ENCODE data around the gene CDK5RAP2.

Gene CDK5RAP2

DNA sequence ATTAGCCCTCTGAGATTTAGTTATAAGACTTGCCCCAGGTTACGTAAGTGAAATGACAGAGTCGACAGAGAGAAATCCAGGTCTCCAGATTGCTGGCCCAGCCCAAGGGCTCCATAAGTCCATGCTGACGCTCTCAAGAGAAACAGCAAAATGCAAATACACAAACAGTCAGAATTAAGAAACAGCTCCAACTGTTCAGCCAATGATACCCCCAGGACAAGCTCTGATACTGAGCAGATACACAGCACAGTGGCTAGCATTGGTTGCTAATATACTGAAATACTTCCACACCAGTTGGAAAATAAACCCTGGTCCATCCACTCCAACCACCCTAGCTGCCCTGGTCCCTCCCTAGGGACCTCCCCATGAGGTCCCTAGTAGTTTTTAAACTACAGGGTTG is 94.2 kb downstream of the CDK5RAP2 start:
- TF ChIP-seq EZH2phosphoT487 (IDR thresholded peaks at IDR 0.05; ENCODE audit: borderline replicate concordance): no peak
- TF ChIP-seq, protein P1, sequence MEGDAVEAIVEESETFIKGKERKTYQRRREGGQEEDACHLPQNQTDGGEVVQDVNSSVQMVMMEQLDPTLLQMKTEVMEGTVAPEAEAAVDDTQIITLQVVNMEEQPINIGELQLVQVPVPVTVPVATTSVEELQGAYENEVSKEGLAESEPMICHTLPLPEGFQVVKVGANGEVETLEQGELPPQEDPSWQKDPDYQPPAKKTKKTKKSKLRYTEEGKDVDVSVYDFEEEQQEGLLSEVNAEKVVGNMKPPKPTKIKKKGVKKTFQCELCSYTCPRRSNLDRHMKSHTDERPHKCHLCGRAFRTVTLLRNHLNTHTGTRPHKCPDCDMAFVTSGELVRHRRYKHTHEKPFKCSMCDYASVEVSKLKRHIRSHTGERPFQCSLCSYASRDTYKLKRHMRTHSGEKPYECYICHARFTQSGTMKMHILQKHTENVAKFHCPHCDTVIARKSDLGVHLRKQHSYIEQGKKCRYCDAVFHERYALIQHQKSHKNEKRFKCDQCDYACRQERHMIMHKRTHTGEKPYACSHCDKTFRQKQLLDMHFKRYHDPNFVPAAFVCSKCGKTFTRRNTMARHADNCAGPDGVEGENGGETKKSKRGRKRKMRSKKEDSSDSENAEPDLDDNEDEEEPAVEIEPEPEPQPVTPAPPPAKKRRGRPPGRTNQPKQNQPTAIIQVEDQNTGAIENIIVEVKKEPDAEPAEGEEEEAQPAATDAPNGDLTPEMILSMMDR (conservative IDR thresholded peaks at IDR 0.05; ENCODE audit: low read length): no peak
- no peak overlapping the region for H2AFZ ChIP-seq (ENCODE audit: low read length)
- H3K4me1 ChIP-seq (ENCODE audit: insufficient read depth, low read length, poor library complexity, severe bottlenecking): no peaks in the 10 kb centered on the region
- H3K27me3 ChIP-seq (ENCODE audit: insufficient read depth, low read length, poor library complexity, severe bottlenecking): no peaks in the 10 kb centered on the region
- H3F3A ChIP-seq (ENCODE audit: low read depth): no peaks in the 10 kb centered on the region
- H3K4me3 ChIP-seq (ENCODE audit: low read length, poor library complexity, severe bottlenecking): no peak overlapping the region
- no peak overlapping the region for H3K9ac ChIP-seq (ENCODE audit: low read depth, low read length, poor library complexity, severe bottlenecking)
- peaks cover 91% of the 10 kb centered on the region for H3K36me3 ChIP-seq (ENCODE audit: insufficient read depth, low read length)
- H3K4me2 ChIP-seq (ENCODE audit: low read depth, low read length, poor library complexity, severe bottlenecking): no peak overlapping the region
- no peaks in the 10 kb centered on the region for H3K9me3 ChIP-seq (ENCODE audit: insufficient read depth, low read depth, low read length)
- H3K79me2 ChIP-seq (ENCODE audit: insufficient read depth, low read length): no peaks in the 10 kb centered on the region
- no peaks in the 10 kb centered on the region for H4K20me1 ChIP-seq (ENCODE audit: insufficient read depth, low read length, poor library complexity, severe bottlenecking)
- H3K9me2 ChIP-seq (replicated peaks; ENCODE audit: low read depth, low read length): no peaks in the 10 kb centered on the region

DNA sequence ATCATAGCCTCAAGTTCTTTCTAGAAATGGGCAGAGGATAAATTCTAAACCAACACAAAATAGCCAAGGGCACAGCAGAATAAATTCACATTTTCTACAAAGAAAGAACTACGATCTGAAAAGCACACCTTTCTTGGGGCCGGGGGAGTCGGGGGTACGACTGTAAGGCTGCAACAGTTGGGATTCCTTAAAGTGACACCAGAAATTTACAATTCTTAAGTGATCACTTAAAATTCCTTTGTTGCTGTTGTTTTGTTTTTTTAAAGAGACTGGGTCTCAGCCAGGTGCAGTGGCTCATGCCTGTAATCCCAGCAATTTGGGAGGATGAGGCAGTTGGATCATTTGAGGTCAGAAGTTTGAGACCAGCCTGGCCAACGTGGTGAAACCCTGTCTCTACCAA is 95.8 kb downstream of the CDK5RAP2 start:
- TF ChIP-seq EZH2phosphoT487 (IDR thresholded peaks at IDR 0.05; ENCODE audit: borderline replicate concordance): no peak
- no peaks in the 10 kb centered on the region for H3K9me3 ChIP-seq (ENCODE audit: insufficient read depth, low read depth, low read length)
- peaks cover 86% of the 10 kb centered on the region for H3K36me3 ChIP-seq (ENCODE audit: insufficient read depth, low read length)
- no peaks in the 10 kb centered on the region for H3K9me2 ChIP-seq (replicated peaks; ENCODE audit: low read depth, low read length)
- H3K79me2 ChIP-seq (ENCODE audit: insufficient read depth, low read length): no peaks in the 10 kb centered on the region
- H3K27me3 ChIP-seq (ENCODE audit: insufficient read depth, low read length, poor library complexity, severe bottlenecking): no peaks in the 10 kb centered on the region
- H2AFZ ChIP-seq (ENCODE audit: low read length): no peak overlapping the region
- no peak overlapping the region for H3K4me2 ChIP-seq (ENCODE audit: low read depth, low read length, poor library complexity, severe bottlenecking)
- no peaks in the 10 kb centered on the region for H3K4me1 ChIP-seq (ENCODE audit: insufficient read depth, low read length, poor library complexity, severe bottlenecking)
- no peaks in the 10 kb centered on the region for H4K20me1 ChIP-seq (ENCODE audit: insufficient read depth, low read length, poor library complexity, severe bottlenecking)
- no peak overlapping the region for H3K9ac ChIP-seq (ENCODE audit: low read depth, low read length, poor library complexity, severe bottlenecking)
- H3F3A ChIP-seq (ENCODE audit: low read depth): no peaks in the 10 kb centered on the region
- no peak overlapping the region for H3K4me3 ChIP-seq (ENCODE audit: low read length, poor library complexity, severe bottlenecking)

DNA sequence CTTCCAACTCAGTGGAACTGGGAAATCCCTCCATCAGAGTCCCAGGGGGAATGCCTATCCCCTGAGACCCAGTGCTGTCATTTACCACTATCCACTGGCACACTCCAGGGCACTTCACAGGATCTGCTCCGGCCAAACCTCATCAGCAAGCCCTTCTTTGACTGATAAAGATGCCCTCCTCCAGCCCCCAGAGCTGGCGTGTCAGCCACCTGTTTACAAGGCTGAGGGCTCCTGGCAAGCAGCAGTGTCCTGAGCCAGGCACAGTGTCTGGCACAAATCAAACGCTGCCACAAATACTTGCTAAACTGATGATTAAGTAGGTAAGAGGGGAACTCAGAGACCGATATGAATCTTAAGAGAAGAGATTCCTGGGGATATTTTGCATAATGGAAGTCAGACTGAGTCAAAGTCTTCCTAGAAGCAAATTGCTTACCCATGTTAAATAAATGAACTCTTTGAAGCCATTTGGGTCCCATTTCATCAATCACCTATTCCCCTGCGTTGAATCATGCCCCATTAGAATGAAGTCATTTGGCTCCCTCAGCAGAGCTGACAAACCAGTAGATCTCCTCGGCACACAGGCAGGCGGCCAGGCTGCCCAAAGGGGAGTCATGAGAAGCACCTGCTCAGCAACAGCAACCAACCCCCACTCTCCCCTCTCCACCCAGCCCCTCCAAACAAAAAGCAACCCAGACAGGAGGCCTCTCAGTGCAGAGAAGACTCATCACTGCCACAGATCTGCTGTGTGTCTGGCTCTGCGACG is 97.4 kb downstream of the CDK5RAP2 start:
- Histone ChIP-seq H4K20me1 (ENCODE audit: insufficient read depth, low read length, poor library complexity, severe bottlenecking) (no peaks in the 10 kb centered on the region), H3K36me3 (ENCODE audit: insufficient read depth, low read length) (peaks cover 87% of the 10 kb centered on the region), H3K4me2 (ENCODE audit: low read depth, low read length, poor library complexity, severe bottlenecking) (no peak overlapping the region), H3K4me1 (ENCODE audit: insufficient read depth, low read length, poor library complexity, severe bottlenecking) (no peaks in the 10 kb centered on the region), H2AFZ (ENCODE audit: low read length) (no peak overlapping the region), H3K9me3 (ENCODE audit: insufficient read depth, low read depth, low read length) (no peaks in the 10 kb centered on the region), H3F3A (ENCODE audit: low read depth) (no peaks in the 10 kb centered on the region), H3K9ac (ENCODE audit: low read depth, low read length, poor library complexity, severe bottlenecking) (no peak overlapping the region), H3K4me3 (ENCODE audit: low read length, poor library complexity, severe bottlenecking) (no peak overlapping the region), H3K27me3 (ENCODE audit: insufficient read depth, low read length, poor library complexity, severe bottlenecking) (no peaks in the 10 kb centered on the region), H3K9me2 (replicated peaks; ENCODE audit: low read depth, low read length) (no peaks in the 10 kb centered on the region), H3K79me2 (ENCODE audit: insufficient read depth, low read length) (no peaks in the 10 kb centered on the region)
- TF ChIP-seq, protein P1 (conservative IDR thresholded peaks at IDR 0.05; ENCODE audit: low read length): no peak
- no peak for TF ChIP-seq EZH2phosphoT487 (IDR thresholded peaks at IDR 0.05; ENCODE audit: borderline replicate concordance)

DNA sequence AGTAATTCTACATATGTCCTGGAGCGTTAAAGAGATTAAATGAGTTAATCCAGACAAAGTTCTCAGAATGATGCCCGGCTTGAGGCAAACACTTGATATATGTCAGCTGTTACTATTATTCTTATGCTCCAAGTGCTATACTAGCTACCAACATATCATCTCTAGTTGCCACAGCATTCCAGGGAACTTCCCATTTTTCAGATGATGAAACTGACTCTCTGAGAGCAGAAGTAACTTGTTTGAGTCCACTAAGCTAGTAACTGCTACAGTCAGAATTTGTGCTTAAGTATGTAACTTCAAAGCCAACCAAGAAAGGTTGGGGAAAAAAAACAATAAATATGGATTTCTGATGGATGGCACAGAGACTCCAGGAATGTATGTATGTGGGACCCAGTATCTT is 98.1 kb downstream of the CDK5RAP2 start:
- H3K4me2 ChIP-seq (ENCODE audit: low read depth, low read length, poor library complexity, severe bottlenecking): no peak overlapping the region
- no peak overlapping the region for H3K4me3 ChIP-seq (ENCODE audit: low read length, poor library complexity, severe bottlenecking)
- H2AFZ ChIP-seq (ENCODE audit: low read length): no peak overlapping the region
- TF ChIP-seq, protein P1 (conservative IDR thresholded peaks at IDR 0.05; ENCODE audit: low read length): no peak
- no peak for TF ChIP-seq EZH2phosphoT487 (IDR thresholded peaks at IDR 0.05; ENCODE audit: borderline replicate concordance)
- H3K9me2 ChIP-seq (replicated peaks; ENCODE audit: low read depth, low read length): no peaks in the 10 kb centered on the region
- no peaks in the 10 kb centered on the region for H3K79me2 ChIP-seq (ENCODE audit: insufficient read depth, low read length)
- H4K20me1 ChIP-seq (ENCODE audit: insufficient read depth, low read length, poor library complexity, severe bottlenecking): no peaks in the 10 kb centered on the region
- H3K27me3 ChIP-seq (ENCODE audit: insufficient read depth, low read length, poor library complexity, severe bottlenecking): no peaks in the 10 kb centered on the region
- no peaks in the 10 kb centered on the region for H3K9me3 ChIP-seq (ENCODE audit: insufficient read depth, low read depth, low read length)
- H3K36me3 ChIP-seq (ENCODE audit: insufficient read depth, low read length): peaks cover 87% of the 10 kb centered on the region
- no peak overlapping the region for H3K9ac ChIP-seq (ENCODE audit: low read depth, low read length, poor library complexity, severe bottlenecking)
- no peaks in the 10 kb centered on the region for H3F3A ChIP-seq (ENCODE audit: low read depth)
- H3K4me1 ChIP-seq (ENCODE audit: insufficient read depth, low read length, poor library complexity, severe bottlenecking): no peaks in the 10 kb centered on the region
